ENCODE data around the gene TMEM121. TPM values are rescaled to one million over a fixed set of nuclear protein-coding genes. Genes with fewer than 3 reads are reported as not detected.
A peak's percentile ranks its signal among the peaks of the same experiment; 100 is the strongest.

TMEM121 gene
- total and polyA plus RNA-seq, 2 donors (not counting 1 experiment from before 2014, with no cell fraction given), result 0.99 to 3.7 TPM

DNA sequence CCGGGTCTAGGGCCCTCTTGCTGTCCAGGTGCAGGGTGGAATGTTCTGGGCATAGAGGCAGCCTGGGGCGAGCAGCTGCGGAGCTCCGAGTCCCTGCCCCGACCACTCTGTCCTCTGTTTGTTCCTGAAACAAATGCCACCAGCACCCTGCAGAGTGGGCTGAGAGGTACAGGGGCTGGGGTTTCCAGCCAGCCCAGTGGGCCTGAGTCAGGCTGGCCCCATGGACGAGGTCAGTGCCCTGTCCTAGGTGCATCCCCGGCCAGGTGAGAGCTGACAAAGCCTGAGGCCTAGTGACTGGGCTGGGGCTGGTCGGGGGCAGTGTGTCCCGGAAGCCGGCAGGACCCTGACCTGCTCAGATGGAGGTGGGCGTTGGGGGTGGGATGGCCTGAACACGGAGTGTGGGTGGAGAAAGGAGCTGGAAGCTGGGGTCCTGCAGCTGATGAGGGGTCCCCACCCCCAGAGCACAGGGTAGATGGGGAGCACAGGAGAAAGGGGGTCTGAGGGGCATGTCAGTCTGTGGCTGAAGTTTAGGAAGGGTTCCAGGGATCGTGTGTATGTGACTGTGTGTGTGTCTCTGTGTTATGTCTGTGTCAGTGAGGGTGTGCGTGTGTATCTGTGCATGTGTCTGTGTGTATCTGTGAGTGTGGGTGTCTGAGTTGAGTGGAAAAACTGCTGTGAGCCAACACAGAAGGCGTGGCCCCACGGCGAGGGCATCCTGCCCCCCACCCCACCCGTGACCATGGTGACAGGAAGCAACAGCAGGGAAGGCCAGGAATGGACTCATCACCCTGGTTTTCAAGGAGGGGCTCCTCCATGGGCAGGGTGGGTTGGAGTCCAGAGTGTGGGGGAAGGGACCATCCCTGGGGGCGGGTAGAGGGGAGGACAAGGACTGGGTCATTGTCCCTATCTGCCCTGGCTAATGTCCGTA is 42.0 kb upstream of the TMEM121 start:
- CTCF ChIA-PET, result interaction anchor here (1.1 kb wide), 1 partner anchor 439 kb away, joined by 3 read pairs; no protein-coding TSS in a partner anchor
- TF ChIP-seq, protein P1, sequence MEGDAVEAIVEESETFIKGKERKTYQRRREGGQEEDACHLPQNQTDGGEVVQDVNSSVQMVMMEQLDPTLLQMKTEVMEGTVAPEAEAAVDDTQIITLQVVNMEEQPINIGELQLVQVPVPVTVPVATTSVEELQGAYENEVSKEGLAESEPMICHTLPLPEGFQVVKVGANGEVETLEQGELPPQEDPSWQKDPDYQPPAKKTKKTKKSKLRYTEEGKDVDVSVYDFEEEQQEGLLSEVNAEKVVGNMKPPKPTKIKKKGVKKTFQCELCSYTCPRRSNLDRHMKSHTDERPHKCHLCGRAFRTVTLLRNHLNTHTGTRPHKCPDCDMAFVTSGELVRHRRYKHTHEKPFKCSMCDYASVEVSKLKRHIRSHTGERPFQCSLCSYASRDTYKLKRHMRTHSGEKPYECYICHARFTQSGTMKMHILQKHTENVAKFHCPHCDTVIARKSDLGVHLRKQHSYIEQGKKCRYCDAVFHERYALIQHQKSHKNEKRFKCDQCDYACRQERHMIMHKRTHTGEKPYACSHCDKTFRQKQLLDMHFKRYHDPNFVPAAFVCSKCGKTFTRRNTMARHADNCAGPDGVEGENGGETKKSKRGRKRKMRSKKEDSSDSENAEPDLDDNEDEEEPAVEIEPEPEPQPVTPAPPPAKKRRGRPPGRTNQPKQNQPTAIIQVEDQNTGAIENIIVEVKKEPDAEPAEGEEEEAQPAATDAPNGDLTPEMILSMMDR (IDR thresholded peaks at IDR 0.05), result no peak
- TF ChIP-seq EZH2 (IDR thresholded peaks at IDR 0.05; ENCODE audit: borderline replicate concordance, insufficient read depth, low read depth, low read length, poor library complexity, severe bottlenecking), result no peak
- peaks cover 6% of the 10 kb centered on the region for H3K79me2 ChIP-seq (ENCODE audit: control insufficient read depth, insufficient read depth, low read length)
- no peak overlapping the region for H2AFZ ChIP-seq (ENCODE audit: insufficient read depth, low read depth, low read length, poor library complexity, severe bottlenecking)
- Mint-ChIP-seq H3K4me3 (peak overlapping the region; percentile 13), H3K27ac (peak overlapping the region; percentile 100), H3K27me3 (no peaks in the 10 kb centered on the region), H3K4me1 (peaks cover 72% of the 10 kb centered on the region), H3K9me3 (ENCODE audit: insufficient read depth) (no peaks in the 10 kb centered on the region)
- peaks cover 0 to 3% (median 0%) of the 10 kb centered on the region in 4 experiments for H3K27me3 ChIP-seq (replicated peaks in 1 of 4; ENCODE audit: control extremely low read depth in 1 of 4, control insufficient read depth in 3 of 4, insufficient read depth in 4 of 4, low read length in 3 of 4)
- H3K4me1 ChIP-seq (ENCODE audit: control insufficient read depth in 2 of 2, insufficient read depth in 2 of 2, low read length in 2 of 2), result peaks cover 65 to 91% of the 10 kb centered on the region in 2 donors
- intact Hi-C loops (cut with micrococcal nuclease), result loop anchor here (10.0 kb wide), 1 partner anchor 420 kb away; the partner anchor contains the start of gene GPR132
- DNase-seq, result peak; percentile 54
- H3K27ac ChIP-seq (ENCODE audit: low read length in 2 of 2), result peak overlapping the region; percentile 38 to 99
- peaks cover 0 to 4% (median 0%) of the 10 kb centered on the region in 3 donors for H3K9me3 ChIP-seq (ENCODE audit: control extremely low read depth in 1 of 3, control insufficient read depth in 2 of 3, insufficient read depth in 1 of 3, low read length in 2 of 3)
- H3K4me2 ChIP-seq (replicated peaks; ENCODE audit: low read depth, low read length, poor library complexity, severe bottlenecking), result no peak overlapping the region
- no peak overlapping the region for H3K4me3 ChIP-seq (ENCODE audit: control extremely low read depth in 1 of 5, extremely low read depth in 1 of 5, insufficient read depth in 1 of 5, low read depth in 2 of 5, low read length in 4 of 5)
- POLR2A ChIA-PET, result no interaction called here
- H3K9ac ChIP-seq (ENCODE audit: low read length), result no peak overlapping the region
- WGBS (ENCODE audit: insufficient coverage), result 89% methylated on average over 13 of the region's 20 CpGs
- peaks cover 0 to 6% of the 10 kb centered on the region in 2 experiments for H3K36me3 ChIP-seq (replicated peaks in 1 of 2; ENCODE audit: control extremely low read depth in 1 of 2, control insufficient read depth in 1 of 2, extremely low read depth in 1 of 2, insufficient read depth in 2 of 2, low read length in 1 of 2)
- ATAC-seq (ENCODE audit: low read depth), result no peak
- peaks cover 16% of the 10 kb centered on the region for H4K20me1 ChIP-seq (ENCODE audit: control insufficient read depth, insufficient read depth, low read length, poor library complexity, severe bottlenecking)

- H3K4me2 ChIP-seq (replicated peaks; ENCODE audit: low read depth, low read length, poor library complexity, severe bottlenecking), result no peak overlapping the region
- ATAC-seq (ENCODE audit: low read depth) (no peak), DNase-seq (peak; percentile 41)
- H4K20me1 ChIP-seq (ENCODE audit: control insufficient read depth, insufficient read depth, low read length, poor library complexity, severe bottlenecking), result peaks cover 18% of the 10 kb centered on the region
- intact Hi-C loops (cut with micrococcal nuclease), result loop anchor here (1.0 to 10.0 kb wide), 2 partner anchors 87 to 420 kb away; partner anchors contain the start of genes GPR132 and TEX22
- H2AFZ ChIP-seq (ENCODE audit: insufficient read depth, low read depth, low read length, poor library complexity, severe bottlenecking), result no peak overlapping the region
- H3K4me3 ChIP-seq (ENCODE audit: control extremely low read depth in 1 of 5, extremely low read depth in 1 of 5, insufficient read depth in 1 of 5, low read depth in 2 of 5, low read length in 4 of 5), result no peak overlapping the region
- WGBS (ENCODE audit: insufficient coverage), result 93% methylated on average over 15 of the region's 16 CpGs
- POLR2A ChIA-PET, result no interaction called here
- CTCF ChIA-PET, result no interaction called here
- H3K4me3 Mint-ChIP-seq, result no peak overlapping the region
- H3K9me3 Mint-ChIP-seq (ENCODE audit: insufficient read depth), result no peaks in the 10 kb centered on the region
- H3K27me3 ChIP-seq (replicated peaks in 1 of 4; ENCODE audit: control extremely low read depth in 1 of 4, control insufficient read depth in 3 of 4, insufficient read depth in 4 of 4, low read length in 3 of 4), result peaks cover 0 to under 1% (median 0%) of the 10 kb centered on the region in 4 experiments
- peak overlapping the region; percentile 94 to 99 for H3K27ac ChIP-seq (ENCODE audit: low read length in 2 of 2)
- peaks cover 0 to 6% of the 10 kb centered on the region in 2 experiments for H3K36me3 ChIP-seq (replicated peaks in 1 of 2; ENCODE audit: control extremely low read depth in 1 of 2, control insufficient read depth in 1 of 2, extremely low read depth in 1 of 2, insufficient read depth in 2 of 2, low read length in 1 of 2)
- H3K9ac ChIP-seq (ENCODE audit: low read length), result no peak overlapping the region
- H3K4me1 ChIP-seq (ENCODE audit: control insufficient read depth in 2 of 2, insufficient read depth in 2 of 2, low read length in 2 of 2), result peaks cover 65 to 90% of the 10 kb centered on the region in 2 donors
- H3K79me2 ChIP-seq (ENCODE audit: control insufficient read depth, insufficient read depth, low read length), result peaks cover 6% of the 10 kb centered on the region
- TF ChIP-seq, protein P1 (IDR thresholded peaks at IDR 0.05), result no peak
- TF ChIP-seq EZH2 (IDR thresholded peaks at IDR 0.05; ENCODE audit: borderline replicate concordance, insufficient read depth, low read depth, low read length, poor library complexity, severe bottlenecking), result no peak
- no peaks in the 10 kb centered on the region for H3K27me3 Mint-ChIP-seq
- H3K9me3 ChIP-seq (ENCODE audit: control extremely low read depth in 1 of 3, control insufficient read depth in 2 of 3, insufficient read depth in 1 of 3, low read length in 2 of 3), result peaks cover 0 to 2% (median 0%) of the 10 kb centered on the region in 3 donors
- H3K4me1 Mint-ChIP-seq, result peaks cover 70% of the 10 kb centered on the region
- peak overlapping the region; percentile 100 for H3K27ac Mint-ChIP-seq
These were observed 41.4 kb upstream of the TMEM121 start for GRCh38 chr14:105484997-105485393.
